Measurements from ENCODE around the gene OR13F1.

The OR13F1 gene, protein sequence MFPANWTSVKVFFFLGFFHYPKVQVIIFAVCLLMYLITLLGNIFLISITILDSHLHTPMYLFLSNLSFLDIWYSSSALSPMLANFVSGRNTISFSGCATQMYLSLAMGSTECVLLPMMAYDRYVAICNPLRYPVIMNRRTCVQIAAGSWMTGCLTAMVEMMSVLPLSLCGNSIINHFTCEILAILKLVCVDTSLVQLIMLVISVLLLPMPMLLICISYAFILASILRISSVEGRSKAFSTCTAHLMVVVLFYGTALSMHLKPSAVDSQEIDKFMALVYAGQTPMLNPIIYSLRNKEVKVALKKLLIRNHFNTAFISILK

DNA sequence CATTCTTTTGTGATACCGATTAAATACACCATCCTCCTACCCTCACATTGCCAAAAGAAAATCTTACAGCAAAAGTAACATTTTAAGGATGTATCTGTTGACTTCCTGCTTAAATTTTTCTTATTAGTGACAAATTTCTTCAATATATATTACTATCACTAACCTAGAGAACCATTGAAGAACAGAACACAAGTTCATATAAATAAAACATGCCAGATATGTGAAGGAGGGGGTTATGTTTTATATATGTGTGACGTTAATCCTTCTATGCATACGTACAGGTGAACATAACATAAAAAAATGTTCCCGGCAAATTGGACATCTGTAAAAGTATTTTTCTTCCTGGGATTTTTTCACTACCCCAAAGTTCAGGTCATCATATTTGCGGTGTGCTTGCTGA lies at the start of gene OR13F1:
TSS of gene OR13F1 (plus strand) at position 301 of the 400 bp plus-strand sequence. CDS start at position 301, 0 bp downstream.
- TF ChIP-seq, protein P1, sequence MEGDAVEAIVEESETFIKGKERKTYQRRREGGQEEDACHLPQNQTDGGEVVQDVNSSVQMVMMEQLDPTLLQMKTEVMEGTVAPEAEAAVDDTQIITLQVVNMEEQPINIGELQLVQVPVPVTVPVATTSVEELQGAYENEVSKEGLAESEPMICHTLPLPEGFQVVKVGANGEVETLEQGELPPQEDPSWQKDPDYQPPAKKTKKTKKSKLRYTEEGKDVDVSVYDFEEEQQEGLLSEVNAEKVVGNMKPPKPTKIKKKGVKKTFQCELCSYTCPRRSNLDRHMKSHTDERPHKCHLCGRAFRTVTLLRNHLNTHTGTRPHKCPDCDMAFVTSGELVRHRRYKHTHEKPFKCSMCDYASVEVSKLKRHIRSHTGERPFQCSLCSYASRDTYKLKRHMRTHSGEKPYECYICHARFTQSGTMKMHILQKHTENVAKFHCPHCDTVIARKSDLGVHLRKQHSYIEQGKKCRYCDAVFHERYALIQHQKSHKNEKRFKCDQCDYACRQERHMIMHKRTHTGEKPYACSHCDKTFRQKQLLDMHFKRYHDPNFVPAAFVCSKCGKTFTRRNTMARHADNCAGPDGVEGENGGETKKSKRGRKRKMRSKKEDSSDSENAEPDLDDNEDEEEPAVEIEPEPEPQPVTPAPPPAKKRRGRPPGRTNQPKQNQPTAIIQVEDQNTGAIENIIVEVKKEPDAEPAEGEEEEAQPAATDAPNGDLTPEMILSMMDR (IDR thresholded peaks at IDR 0.05; ENCODE audit: control insufficient read depth, insufficient read depth, low read depth, low read length, missing control alignments), result no peak
- no peak within 1 kb of the TSS for H3K4me3 ChIP-seq (ENCODE audit: control insufficient read depth, low read depth, low read length)
- no peak for DNase-seq (ENCODE audit: low read depth)

DNA sequence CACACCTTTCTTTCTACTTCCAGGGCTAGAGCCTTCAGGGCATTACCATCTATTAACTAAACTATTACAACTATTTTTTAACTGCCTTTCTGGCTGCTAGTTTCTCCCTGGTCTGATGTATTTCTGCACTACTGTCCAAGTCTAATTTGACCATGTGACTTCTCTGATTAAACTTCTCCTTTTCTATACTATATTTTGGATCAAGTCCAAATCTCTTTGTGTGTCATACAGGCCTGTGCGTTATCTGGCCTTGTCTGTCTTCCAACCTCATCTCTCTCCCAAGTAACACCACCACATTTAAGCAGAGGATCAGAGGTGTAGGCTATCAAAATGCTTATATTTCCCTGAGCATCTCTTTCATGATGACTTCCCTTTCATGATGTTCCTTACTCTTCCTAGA lies 47.2 kb upstream of the OR13F1 start:
- H3K4me3 ChIP-seq (ENCODE audit: control insufficient read depth, low read depth, low read length), result no peak overlapping the region
- DNase-seq (ENCODE audit: low read depth), result no peak
- TF ChIP-seq, protein P1 (IDR thresholded peaks at IDR 0.05; ENCODE audit: control insufficient read depth, insufficient read depth, low read depth, low read length, missing control alignments), result no peak

DNA sequence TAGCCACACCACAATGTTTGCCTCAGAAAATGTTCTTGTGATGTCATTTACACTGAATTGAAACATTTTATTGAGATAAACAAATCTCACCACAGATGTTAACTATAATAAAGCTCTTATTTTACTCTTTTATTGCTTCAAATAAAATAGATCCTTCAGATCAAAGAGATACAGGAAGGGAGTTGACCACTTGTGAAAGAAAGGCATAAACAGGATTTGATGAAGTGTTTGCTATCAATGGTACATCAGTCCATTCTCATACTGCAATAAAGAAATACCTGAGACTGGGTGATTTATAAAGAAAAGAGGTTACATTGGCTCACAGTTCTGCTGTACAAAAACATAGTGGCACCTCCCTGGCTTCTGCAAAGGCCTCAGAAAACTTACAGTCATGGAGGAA lies 40.2 kb upstream of the OR13F1 start:
- TF ChIP-seq, protein P1 (IDR thresholded peaks at IDR 0.05; ENCODE audit: control insufficient read depth, insufficient read depth, low read depth, low read length, missing control alignments), result no peak
- H3K4me3 ChIP-seq (ENCODE audit: control insufficient read depth, low read depth, low read length), result no peak overlapping the region
- no peak for DNase-seq (ENCODE audit: low read depth)

DNA sequence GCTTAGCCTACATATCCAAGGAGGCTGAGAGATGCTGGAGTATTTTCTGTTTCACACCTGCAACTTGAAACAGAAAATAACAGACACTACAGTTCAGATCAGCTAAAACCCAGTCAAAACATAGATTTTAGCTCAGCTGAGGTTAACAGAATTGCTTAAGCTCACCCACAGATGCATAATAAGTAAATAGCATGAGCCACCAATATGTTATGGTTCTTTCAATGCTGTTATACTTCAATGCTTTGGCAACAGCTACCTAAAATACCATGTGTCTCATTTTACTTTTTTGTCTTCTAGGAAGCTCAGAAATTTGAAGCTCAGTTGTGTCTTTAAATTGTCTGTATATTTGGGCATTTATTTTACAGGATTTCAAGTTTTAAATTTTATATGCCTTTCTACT lies 35.8 kb upstream of the OR13F1 start:
- DNase-seq (ENCODE audit: low read depth), result no peak
- TF ChIP-seq, protein P1 (IDR thresholded peaks at IDR 0.05; ENCODE audit: control insufficient read depth, insufficient read depth, low read depth, low read length, missing control alignments), result no peak
- H3K4me3 ChIP-seq (ENCODE audit: control insufficient read depth, low read depth, low read length), result no peak overlapping the region

DNA sequence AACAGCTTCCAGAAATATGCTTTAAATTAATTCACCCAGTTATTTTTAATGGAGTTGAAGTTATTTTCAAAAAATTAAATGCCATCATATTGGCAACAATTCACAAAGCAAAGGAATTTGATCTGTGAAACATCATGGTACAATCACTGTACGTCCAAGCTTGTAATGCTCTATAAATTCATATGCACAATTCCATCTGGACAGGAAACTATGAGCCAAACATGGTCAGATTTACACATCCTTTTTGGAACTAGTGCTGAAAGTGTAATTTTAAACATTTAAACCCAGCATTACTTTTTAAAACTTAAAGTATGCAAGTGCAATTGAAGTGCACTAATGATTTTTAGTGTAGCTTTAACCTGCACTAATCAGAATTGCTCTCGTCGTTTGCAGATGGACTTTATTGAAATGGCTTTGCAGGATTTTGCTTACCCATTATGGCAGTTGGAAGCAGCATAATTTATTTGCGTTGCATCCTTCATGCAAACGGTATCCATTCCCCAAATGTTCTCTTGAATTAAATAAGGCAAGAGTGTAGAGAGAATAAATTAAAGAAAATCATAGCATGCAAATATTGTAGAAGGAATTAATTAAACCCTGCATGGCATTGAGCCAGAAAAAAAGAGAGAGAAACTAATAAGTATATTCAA lies 21.0 kb upstream of the OR13F1 start:
- TF ChIP-seq, protein P1 (IDR thresholded peaks at IDR 0.05; ENCODE audit: control insufficient read depth, insufficient read depth, low read depth, low read length, missing control alignments), result no peak
- no peak for DNase-seq (ENCODE audit: low read depth)
- H3K4me3 ChIP-seq (ENCODE audit: control insufficient read depth, low read depth, low read length), result no peak overlapping the region

DNA sequence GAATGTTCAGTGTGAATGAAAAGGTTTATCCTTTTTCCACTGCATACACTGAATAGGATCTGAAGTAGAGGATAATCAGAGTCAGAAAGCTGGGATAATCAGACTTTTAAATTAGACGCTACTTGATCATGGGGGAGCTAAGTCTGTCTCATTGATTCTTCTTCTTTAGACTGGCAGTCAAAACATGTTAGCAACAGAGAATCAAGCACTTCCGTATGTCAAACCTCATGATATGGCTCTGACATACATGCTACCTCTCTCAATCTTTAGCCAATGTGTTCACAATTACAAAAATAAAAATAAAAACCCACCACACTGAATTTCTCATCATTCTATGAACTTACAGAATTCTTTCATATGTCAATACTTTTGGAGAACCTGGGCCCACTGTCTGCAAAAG lies 19.0 kb upstream of the OR13F1 start:
- TF ChIP-seq, protein P1 (IDR thresholded peaks at IDR 0.05; ENCODE audit: control insufficient read depth, insufficient read depth, low read depth, low read length, missing control alignments), result no peak
- no peak for DNase-seq (ENCODE audit: low read depth)
- H3K4me3 ChIP-seq (ENCODE audit: control insufficient read depth, low read depth, low read length), result no peak overlapping the region

Data from AG09309 (cell line).